OCI-LY3 (cell line): ENCODE results near the gene WDR91.

Source experiments
- H2AFZ ChIP-seq: fragments of 200-600, 300-600 bp; shearing (Covaris generic); 2 replicates; pipeline ENCODE4 v1.6.0; 2014; ENCODE audit warnings: antibody characterized with exemption, low read depth, low read length
- H3K27ac ChIP-seq: fragments of 200-600, 300-600 bp; sonication (generic); 2 replicates; pipeline ENCODE4 v1.5.1; 2014; ENCODE audit warnings: mild to moderate bottlenecking, low read length, moderate library complexity, mixed read lengths
- H3K27me3 ChIP-seq: fragments of 200-600, 300-600 bp; sonication (generic); 2 replicates; pipeline ENCODE4 v1.6.1; 2014; ENCODE audit warnings: low read depth, low read length, mixed read lengths
- H3K36me3 ChIP-seq: fragments of 200-600, 300-600 bp; sonication (generic); replicated peaks from 2 replicates; pipeline ENCODE3; 2014; ENCODE audit warnings: low read depth, low read length, mixed read lengths
- H3K4me1 ChIP-seq: fragments of 300-600, 200-600 bp; sonication (generic); 2 replicates; pipeline ENCODE4 v1.6.1; 2014; ENCODE audit warnings: low read length, mixed read lengths
- H3K4me2 ChIP-seq: fragments of 200-600, 300-600 bp; sonication (generic); 2 replicates; pipeline ENCODE4 v1.6.1; 2014; ENCODE audit warnings: low read length, mixed read lengths
- H3K4me3 ChIP-seq: fragments of 300-600, 200-600 bp; sonication (generic); 2 replicates; pipeline ENCODE4 v1.5.1; 2014; ENCODE audit warnings: antibody characterized with exemption, mild to moderate bottlenecking, low read length, moderate library complexity
- H3K79me2 ChIP-seq: fragments of 300-600, 200-600 bp; shearing (Covaris generic); 2 replicates; pipeline ENCODE4 v1.6.1; 2014; ENCODE audit warnings: mild to moderate bottlenecking, low read length, mixed read lengths
- H3K9ac ChIP-seq: fragments of 300-600, 200-600 bp; shearing (Covaris generic); 2 replicates; pipeline ENCODE4 v1.6.0; 2014; ENCODE audit warnings: mild to moderate bottlenecking, low read length, moderate library complexity
- H3K9me3 ChIP-seq: fragments of 200-600, 300-600 bp; shearing (Covaris generic); 2 replicates; pipeline ENCODE4 v1.6.1; 2014; ENCODE audit warnings: low read length, mixed read lengths; ENCODE audit not compliant: insufficient read depth
- H4K20me1 ChIP-seq: fragments of 200-600, 300-600 bp; sonication (generic); 2 replicates; pipeline ENCODE4 v1.6.1; 2016; ENCODE audit warnings: low read length, mixed read lengths; ENCODE audit not compliant: insufficient read depth
- CTCF ChIP-seq: fragments of 200-600, 300-600 bp; sonication (generic); IDR thresholded peaks from 2 replicates; pipeline ENCODE4 v1.5.1; 2014; ENCODE audit warnings: antibody characterized with exemption, low read length, low read depth
- EZH2phosphoT487 ChIP-seq: fragments of 200-600 bp; shearing (Covaris generic); IDR thresholded peaks from 2 replicates; pipeline ENCODE4 v1.6.1; 2018; ENCODE audit warnings: antibody characterized with exemption, mixed run types, low read depth

The WDR91 gene

GRCh38 chr7:135164357-135165061 lies 46.8 kb downstream of the WDR91 start:
- peaks cover 13% of the 10 kb centered on the region for H3K79me2 ChIP-seq
- H3K36me3 ChIP-seq = peaks cover 70% of the 10 kb centered on the region
- H2AFZ ChIP-seq = no peak overlapping the region
- H3K9me3 ChIP-seq = no peaks in the 10 kb centered on the region
- no peak overlapping the region for H3K4me2 ChIP-seq
- H3K9ac ChIP-seq = no peak overlapping the region
- H3K27me3 ChIP-seq = no peaks in the 10 kb centered on the region
- TF ChIP-seq EZH2phosphoT487 (no peak), CTCF (no peak)
- no peak overlapping the region for H3K27ac ChIP-seq
- H3K4me1 ChIP-seq = peaks cover 21% of the 10 kb centered on the region
- peaks cover 16% of the 10 kb centered on the region for H4K20me1 ChIP-seq
- H3K4me3 ChIP-seq = no peak overlapping the region

- no peaks in the 10 kb centered on the region for H3K27me3 ChIP-seq
- H2AFZ ChIP-seq = no peak overlapping the region
- H3K4me2 ChIP-seq = no peak overlapping the region
- TF ChIP-seq CTCF = no peak
- no peak for TF ChIP-seq EZH2phosphoT487
- peaks cover 11% of the 10 kb centered on the region for H3K4me1 ChIP-seq
- H3K4me3 ChIP-seq = no peak overlapping the region
- no peak overlapping the region for H3K9ac ChIP-seq
- no peak overlapping the region for H3K27ac ChIP-seq
- peaks cover 2% of the 10 kb centered on the region; the same call in 1 of the 2 replicates for H4K20me1 ChIP-seq
- peaks cover 63% of the 10 kb centered on the region for H3K36me3 ChIP-seq
- no peaks in the 10 kb centered on the region for H3K79me2 ChIP-seq
- H3K9me3 ChIP-seq = 0 out of 2 replicates have a peak, but pooled peaks cover under 1% of the 10 kb centered on the region
Observed at GRCh38 chr7:135162382-135163001, 48.8 kb downstream of the WDR91 start.

- Histone ChIP-seq H3K9me3 (peaks cover 9% of the 10 kb centered on the region; the same call in 1 of the 2 replicates), H3K4me3 (no peak overlapping the region), H2AFZ (no peak overlapping the region), H3K9ac (no peak overlapping the region), H3K36me3 (peaks cover 61% of the 10 kb centered on the region), H3K4me1 (peaks cover 11% of the 10 kb centered on the region), H3K27me3 (no peaks in the 10 kb centered on the region), H4K20me1 (no peaks in the 10 kb centered on the region), H3K27ac (no peak overlapping the region), H3K4me2 (peak overlapping the region; percentile 37; the same call in 1 of the 2 replicates), H3K79me2 (no peaks in the 10 kb centered on the region)
- no peak for TF ChIP-seq CTCF
- TF ChIP-seq EZH2phosphoT487 = no peak
Observed at GRCh38 chr7:135161669-135162068, 49.7 kb downstream of the WDR91 start.

- Histone ChIP-seq H3K27ac (no peak overlapping the region), H3K27me3 (no peaks in the 10 kb centered on the region), H3K4me1 (peaks cover 11% of the 10 kb centered on the region), H4K20me1 (no peaks in the 10 kb centered on the region), H3K4me2 (peak overlapping the region; percentile 37), H3K4me3 (no peak overlapping the region), H3K9me3 (peaks cover 15% of the 10 kb centered on the region; the same call in 1 of the 2 replicates), H3K79me2 (no peaks in the 10 kb centered on the region), H3K9ac (peak overlapping the region; percentile 33; the same call in 1 of the 2 replicates), H3K36me3 (peaks cover 58% of the 10 kb centered on the region), H2AFZ (peak overlapping the region; percentile 71; the same call in 1 of the 2 replicates)
- TF ChIP-seq CTCF = peak; percentile 10; the same call in 1 of the 2 replicates
- no peak for TF ChIP-seq EZH2phosphoT487
Observed at GRCh38 chr7:135160858-135161653, 50.3 kb downstream of the WDR91 start.
